ENCODE results near the gene ANKRD13A.

Gene ANKRD13A

GRCh38 chr12:110088936-110089335 lies 89.7 kb downstream of the ANKRD13A start:
- DNase-seq = no peak

All from CD4-positive, alpha-beta T cell treated with Interleukin-17A for 4 hours (primary cell).